ENCODE results near the gene UTP25. TPM values are rescaled to one million over a fixed set of nuclear protein-coding genes. Genes with fewer than 3 reads are reported as not detected.
A peak's percentile ranks its signal among the peaks of the same experiment; 100 is the strongest.
"Not testable (repeated sequence)": the region's sequence is repeated elsewhere in the genome, so short reads cannot be mapped to it uniquely, and the experiment has no call there.

The UTP25 gene
- total RNA-seq, result 6.9 and 8.2 TPM in 2 replicates

GRCh38 chr1:209827384-209828262, at the start of gene UTP25:
Gene UTP25 (plus strand): TSS chr1:209827972. CDS start chr1:209828064, 92 bp downstream.
- DNase-seq, result peak; percentile 99

- DNase-seq, result no peak
These were observed 49.7 kb upstream of the UTP25 start for GRCh38 chr1:209778102-209778501.

GRCh38 chr1:209780268-209780667, 47.5 kb upstream of the UTP25 start:
- no peak for DNase-seq

GRCh38 chr1:209783386-209783785, 44.4 kb upstream of the UTP25 start:
- DNase-seq, result no peak

GRCh38 chr1:209784265-209785169, 43.3 kb upstream of the UTP25 start, which contains the start of gene C1orf74:
Gene C1orf74 (minus strand): TSS chr1:209784559. CDS start chr1:209783634, 925 bp downstream.
- DNase-seq, result peak; percentile 98

GRCh38 chr1:209785592-209785991, 42.2 kb upstream of the UTP25 start:
- DNase-seq, result no peak

- DNase-seq, result no peak
These were observed 41.6 kb upstream of the UTP25 start for GRCh38 chr1:209786146-209786545.

- no peak for DNase-seq
These were observed 40.2 kb upstream of the UTP25 start for GRCh38 chr1:209787551-209787950.

GRCh38 chr1:209789245-209789644, 38.5 kb upstream of the UTP25 start:
- DNase-seq, result no peak

- no peak for DNase-seq
These were observed 37.2 kb upstream of the UTP25 start for GRCh38 chr1:209790286-209791193.

GRCh38 chr1:209791920-209792319, 35.9 kb upstream of the UTP25 start:
- DNase-seq, result no peak

- DNase-seq, result not testable (repeated sequence)
These were observed 34.1 kb upstream of the UTP25 start for GRCh38 chr1:209793711-209794110.

- DNase-seq, result no peak
These were observed 29.7 kb upstream of the UTP25 start for GRCh38 chr1:209797978-209798639.

- DNase-seq, result peak; percentile 77
These were observed 26.6 kb upstream of the UTP25 start for GRCh38 chr1:209800984-209801834.

GRCh38 chr1:209802117-209802779, 25.5 kb upstream of the UTP25 start:
- peak; percentile 66 for DNase-seq

GRCh38 chr1:209802780-209803152, 25.0 kb upstream of the UTP25 start:
- DNase-seq, result no peak

GRCh38 chr1:209803568-209803967, 24.2 kb upstream of the UTP25 start:
- no peak for DNase-seq

GRCh38 chr1:209805341-209805781, 22.4 kb upstream of the UTP25 start:
- no peak for DNase-seq

- DNase-seq, result peak; percentile 62
These were observed 21.7 kb upstream of the UTP25 start, which contains the start of gene IRF6 for GRCh38 chr1:209805875-209806760. Gene IRF6 (minus strand): TSS chr1:209806142. CDS start chr1:209801413, 4,729 bp downstream.
